PC-9 (cell line): Measurements from ENCODE around the gene BMP8B. TPM values are rescaled to one million over a fixed set of nuclear protein-coding genes. Genes with fewer than 3 reads are reported as not detected.

Experiments
- BruUV-seq: library from RNA; stranded (reverse); fragments of 400-500 nt; replicated peaks from 2 replicates; lab custom pipeline; 2021; lab: Mats Ljungman, UMichigan
- CTCF ChIA-PET: fragments of 300-600 bp; sonication (Branson Sonifier 250); formaldehyde crosslinking; loops from one replicate; lab custom pipeline; 2022; ENCODE audit warnings: antibody characterized with exemption; lab: Charles Lee
- POLR2A ChIA-PET: fragments of 300-600 bp; sonication (Branson Sonifier 250); formaldehyde crosslinking; loops from one replicate; lab custom pipeline; 2022; ENCODE audit warnings: antibody characterized with exemption; ENCODE audit not compliant: unreplicated experiment; lab: Charles Lee
- DNase-seq, 2 experiments: peaks; one replicate each; pipeline versions ENCODE4 v3.0.0 to v3.0.0-alpha.2; 2015 to 2022; ENCODE audit warnings: mixed read lengths in 1 of 2
- H2AFZ ChIP-seq: fragments of 200-600 bp; sonication (generic); 2 replicates; pipeline ENCODE4 v1.8.1; 2017; ENCODE audit warnings: antibody characterized with exemption
- H3F3A ChIP-seq: fragments of 200-600 bp; sonication (generic); 2 replicates; pipeline ENCODE4 v1.8.1; 2017; ENCODE audit warnings: antibody characterized with exemption, mild to moderate bottlenecking, low read depth; ENCODE audit not compliant: insufficient read depth
- H3K27ac ChIP-seq: fragments of 200-600 bp; sonication (generic); 2 replicates; pipeline ENCODE4 v1.6.1; 2016; ENCODE audit warnings: mixed run types
- H3K27me3 ChIP-seq: fragments of 200-600 bp; sonication (generic); 2 replicates; pipeline ENCODE4 v1.6.1; 2016; ENCODE audit warnings: low read depth, mixed run types; ENCODE audit not compliant: insufficient read depth
- H3K36me3 ChIP-seq: fragments of 200-600 bp; sonication (generic); 2 replicates; pipeline ENCODE4 v1.6.1; 2016; ENCODE audit warnings: low read depth, mixed run types
- H3K4me1 ChIP-seq: fragments of 200-600 bp; sonication (generic); replicated peaks from 2 replicates; pipeline ENCODE4 v1.6.1; 2016; ENCODE audit warnings: mixed run types; ENCODE audit not compliant: insufficient read depth
- H3K4me2 ChIP-seq: fragments of 200-600 bp; sonication (generic); 2 replicates; pipeline ENCODE4 v1.6.1; 2017; ENCODE audit warnings: mixed run types
- H3K4me3 ChIP-seq: fragments of 200-600 bp; sonication (generic); 2 replicates; pipeline ENCODE4 v1.6.1; 2016; ENCODE audit warnings: mixed run types
- H3K79me2 ChIP-seq: fragments of 200-600 bp; sonication (generic); 2 replicates; pipeline ENCODE4 v1.6.1; 2017; ENCODE audit warnings: low read depth, mixed run types
- H3K9me2 ChIP-seq: fragments of 200-600 bp; sonication (generic); 2 replicates; pipeline ENCODE4 v1.8.1; 2017; ENCODE audit warnings: mild to moderate bottlenecking; ENCODE audit not compliant: insufficient read depth
- H3K9me3 ChIP-seq: fragments of 200-600 bp; sonication (generic); 2 replicates; pipeline ENCODE4 v1.8.1; 2016; ENCODE audit warnings: low read depth; ENCODE audit not compliant: insufficient read depth
- H4K20me1 ChIP-seq: fragments of 200-600 bp; sonication (generic); 2 replicates; pipeline ENCODE4 v1.8.1; 2017; ENCODE audit not compliant: insufficient read depth
- CTCF ChIP-seq: fragments of 200-600 bp; sonication (generic); conservative IDR thresholded peaks from 2 replicates; pipeline ENCODE4 v1.6.1; 2017; ENCODE audit warnings: mixed run types, antibody characterized with exemption, mild to moderate bottlenecking, moderate library complexity
- EZH2 ChIP-seq: fragments of 200-600 bp; sonication (generic); IDR thresholded peaks from 2 replicates; pipeline ENCODE4 v1.8.0; 2017; ENCODE audit warnings: antibody characterized with exemption, low read depth
- intact Hi-C: fragments of 100-400 bp; cut with micrococcal nuclease; formaldehyde crosslinking; loops from one replicate; pipeline ENCODE4 v1.10.0; 2022; ENCODE audit not compliant: unreplicated experiment
- total RNA-seq: library from RNA; stranded (reverse); gene quantifications from 2 replicates; pipeline ENCODE4 v1.2.3, GENCODE V29; 2021

BMP8B gene
- total RNA-seq, 1 experiment from 2014 or later, result 2.4 TPM

GRCh38 chr1:39751595-39751994, 37.1 kb downstream of the BMP8B start:
- intact Hi-C loops, result no loop called here
- POLR2A ChIA-PET, result no interaction called here
- Histone ChIP-seq H3K79me2 (no peaks in the 10 kb centered on the region), H3K4me1 (no peaks in the 10 kb centered on the region), H3K9me2 (no peaks in the 10 kb centered on the region), H2AFZ (no peak overlapping the region), H3K4me3 (no peak overlapping the region), H4K20me1 (no peaks in the 10 kb centered on the region), H3K9me3 (no peaks in the 10 kb centered on the region), H3K36me3 (peaks cover 10% of the 10 kb centered on the region; the same call in 1 of the 2 replicates), H3F3A (no peaks in the 10 kb centered on the region), H3K27me3 (no peaks in the 10 kb centered on the region), H3K4me2 (no peak overlapping the region), H3K27ac (no peak overlapping the region)
- BruUV-seq, result no TSS peak
- DNase-seq, result no peak
- no peak for TF ChIP-seq EZH2
- no peak for TF ChIP-seq CTCF
- CTCF ChIA-PET, result no interaction called here

- H3K36me3 ChIP-seq, result peaks cover 30% of the 10 kb centered on the region
- H4K20me1 ChIP-seq, result no peaks in the 10 kb centered on the region
- POLR2A ChIA-PET, result interaction anchor here (0.5 kb wide), 1 partner anchor 865 kb away, joined by 3 read pairs; no protein-coding TSS in a partner anchor
- H3K79me2 ChIP-seq, result peaks cover 7% of the 10 kb centered on the region
- no peak for TF ChIP-seq CTCF
- no peak for TF ChIP-seq EZH2
- H3K4me2 ChIP-seq, result no peak overlapping the region
- no peak for DNase-seq
- H2AFZ ChIP-seq, result no peak overlapping the region
- no peak overlapping the region for H3K4me3 ChIP-seq
- no peaks in the 10 kb centered on the region for H3K27me3 ChIP-seq
- peaks cover 2% of the 10 kb centered on the region for H3K4me1 ChIP-seq
- no peaks in the 10 kb centered on the region for H3K9me2 ChIP-seq
- CTCF ChIA-PET, result no interaction called here
- intact Hi-C loops, result no loop called here
- no peaks in the 10 kb centered on the region for H3K9me3 ChIP-seq
- H3F3A ChIP-seq, result no peaks in the 10 kb centered on the region
- no TSS peak for BruUV-seq
- no peak overlapping the region for H3K27ac ChIP-seq
Measured at GRCh38 chr1:39745016-39745670, 43.5 kb downstream of the BMP8B start.

- peaks cover 19% of the 10 kb centered on the region for H3K79me2 ChIP-seq
- DNase-seq, result peak; percentile 61 to 80
- H3F3A ChIP-seq, result no peaks in the 10 kb centered on the region
- H3K4me3 ChIP-seq, result peak within 1 kb of the TSS; percentile 67
- peaks cover 22% of the 10 kb centered on the region for H3K36me3 ChIP-seq
- no peak within 1 kb of the TSS for H3K27ac ChIP-seq
- no TSS peak for BruUV-seq
- H3K9me3 ChIP-seq, result no peaks in the 10 kb centered on the region
- peak within 1 kb of the TSS; percentile 89 for H2AFZ ChIP-seq
- TF ChIP-seq EZH2 (no peak), CTCF (no peak)
- CTCF ChIA-PET, result interaction anchor here (0.6 to 1.5 kb wide), 5 partner anchors 37 to 1640 kb away, joined by 3 to 6 read pairs (median 5); no protein-coding TSS in a partner anchor
- no peaks in the 10 kb centered on the region for H4K20me1 ChIP-seq
- intact Hi-C loops, result no loop called here
- POLR2A ChIA-PET, result interaction anchor here (0.5 to 0.7 kb wide), 9 partner anchors 43 to 723 kb away, joined by 3 to 14 read pairs (median 5); no protein-coding TSS in a partner anchor
- no peaks in the 10 kb centered on the region for H3K9me2 ChIP-seq
- peaks cover 13% of the 10 kb centered on the region; the same call in 1 of the 2 replicates for H3K27me3 ChIP-seq
- peaks cover 10% of the 10 kb centered on the region for H3K4me1 ChIP-seq
- peak within 1 kb of the TSS; percentile 96 for H3K4me2 ChIP-seq
Measured at GRCh38 chr1:39738622-39739366, 49.9 kb downstream of the BMP8B start, which contains the start of gene PPIE. PPIE (plus strand) TSS chr1:39738882; CDS start chr1:39738901, 19 bp downstream.
